Measurements from ENCODE around the gene XRN2. TPM values are rescaled to one million over a fixed set of nuclear protein-coding genes. Genes with fewer than 3 reads are reported as not detected.
"Not testable (repeated sequence)": the region's sequence is repeated elsewhere in the genome, so short reads cannot be mapped to it uniquely, and the experiment has no call there.

Gene XRN2
- total and polyA plus RNA-seq, 2 experiments from 2014 or later: 39.6 to 79.1 TPM

GRCh38 chr20:21365771-21366170, 62.6 kb downstream of the XRN2 start:
- Histone ChIP-seq H3K4me3 (no peak overlapping the region), H3K9me3 (ENCODE audit: low read depth) (no peaks in the 10 kb centered on the region), H3K4me1 (ENCODE audit: insufficient read depth) (no peaks in the 10 kb centered on the region), H3K79me2 (no peaks in the 10 kb centered on the region), H3K4me2 (no peak overlapping the region), H3K9me2 (replicated peaks; ENCODE audit: insufficient read depth) (no peaks in the 10 kb centered on the region), H3K36me3 (replicated peaks; ENCODE audit: insufficient read depth, low read depth) (no peaks in the 10 kb centered on the region), H4K20me1 (ENCODE audit: insufficient read depth, poor library complexity, severe bottlenecking) (no peaks in the 10 kb centered on the region), H3K27ac (no peak overlapping the region), H3K27me3 (no peaks in the 10 kb centered on the region), H2AFZ (no peak overlapping the region)
- WGBS (ENCODE audit: low lambda C conversion rate, missing lambda C conversion rate): 100% methylated on average over 3 of the region's 3 CpGs
- no peak for DNase-seq (ENCODE audit: low spot score)
- TF ChIP-seq EZH2 (IDR thresholded peaks at IDR 0.05; ENCODE audit: borderline replicate concordance): no peak
- TF ChIP-seq EZH2phosphoT487 (IDR thresholded peaks at IDR 0.05; ENCODE audit: low read depth, severe bottlenecking, unreplicated experiment): no peak
- TF ChIP-seq CTCF (IDR thresholded peaks at IDR 0.05; ENCODE audit: poor library complexity): no peak

DNA sequence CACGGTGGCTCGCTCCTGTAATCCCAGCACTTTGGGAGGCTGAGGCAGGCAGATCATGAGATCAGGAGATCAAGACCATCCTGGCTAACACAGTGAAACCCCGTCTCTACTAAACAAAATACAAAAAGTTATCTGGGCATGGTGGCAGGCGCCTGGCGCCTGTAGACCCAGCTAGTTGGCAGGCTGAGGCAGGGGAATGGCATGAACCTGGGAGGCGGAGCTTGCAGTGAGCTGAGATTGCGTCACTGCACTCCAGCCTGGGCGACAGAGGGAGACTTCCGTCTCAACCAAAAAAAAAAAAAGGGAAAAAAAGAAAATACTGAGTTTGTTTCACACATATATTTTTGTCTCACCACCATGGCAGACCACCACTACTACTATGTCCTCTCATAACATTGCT, 63.1 kb downstream of the XRN2 start:
- not testable (repeated sequence) for H3K9me2 ChIP-seq (replicated peaks; ENCODE audit: insufficient read depth); H3K4me3 ChIP-seq; H3K27ac ChIP-seq; H3K4me1 ChIP-seq (ENCODE audit: insufficient read depth); H3K36me3 ChIP-seq (replicated peaks; ENCODE audit: insufficient read depth, low read depth); H4K20me1 ChIP-seq (ENCODE audit: insufficient read depth, poor library complexity, severe bottlenecking); DNase-seq (ENCODE audit: low spot score); H3K79me2 ChIP-seq; H3K4me2 ChIP-seq; H2AFZ ChIP-seq; H3K9me3 ChIP-seq (ENCODE audit: low read depth); H3K27me3 ChIP-seq
- 95% methylated on average over 8 of the region's 9 CpGs for WGBS (ENCODE audit: low lambda C conversion rate, missing lambda C conversion rate)

DNA sequence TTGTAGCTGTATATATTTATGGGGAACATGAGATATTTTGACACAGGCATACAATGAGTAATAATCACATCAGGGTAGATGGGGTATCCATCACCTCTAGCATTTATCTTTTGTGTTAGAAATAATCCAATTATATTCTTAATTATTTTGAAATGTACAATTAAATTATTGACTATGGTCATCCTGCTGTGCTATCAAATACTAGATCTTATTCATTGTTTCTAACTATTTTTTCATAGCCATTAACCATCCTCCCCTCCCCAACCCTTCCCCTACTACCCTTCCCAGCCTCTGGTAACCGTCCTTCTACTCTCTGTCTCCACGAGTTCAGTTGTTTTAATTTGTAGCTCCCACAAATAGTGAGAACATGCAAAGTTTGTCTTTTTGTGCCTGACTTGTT, 65.7 kb downstream of the XRN2 start:
- H3K9me2 ChIP-seq (replicated peaks; ENCODE audit: insufficient read depth): no peaks in the 10 kb centered on the region
- H3K4me2 ChIP-seq: no peak overlapping the region
- no peak overlapping the region for H3K27ac ChIP-seq
- H3K9me3 ChIP-seq (ENCODE audit: low read depth): no peaks in the 10 kb centered on the region
- H3K4me3 ChIP-seq: no peak overlapping the region
- TF ChIP-seq EZH2phosphoT487 (IDR thresholded peaks at IDR 0.05; ENCODE audit: low read depth, severe bottlenecking, unreplicated experiment): no peak
- TF ChIP-seq CTCF (IDR thresholded peaks at IDR 0.05; ENCODE audit: poor library complexity): no peak
- no peak for TF ChIP-seq EZH2 (IDR thresholded peaks at IDR 0.05; ENCODE audit: borderline replicate concordance)
- peaks cover 4% of the 10 kb centered on the region for H3K79me2 ChIP-seq
- H3K36me3 ChIP-seq (replicated peaks; ENCODE audit: insufficient read depth, low read depth): no peaks in the 10 kb centered on the region
- 43% methylated on average over 2 of the region's 2 CpGs for WGBS (ENCODE audit: low lambda C conversion rate, missing lambda C conversion rate)
- DNase-seq (ENCODE audit: low spot score): no peak
- no peak overlapping the region for H2AFZ ChIP-seq
- peaks cover 1% of the 10 kb centered on the region for H4K20me1 ChIP-seq (ENCODE audit: insufficient read depth, poor library complexity, severe bottlenecking)
- no peaks in the 10 kb centered on the region for H3K4me1 ChIP-seq (ENCODE audit: insufficient read depth)
- H3K27me3 ChIP-seq: no peaks in the 10 kb centered on the region

- Histone ChIP-seq H4K20me1 (ENCODE audit: insufficient read depth, poor library complexity, severe bottlenecking) (peaks cover 10% of the 10 kb centered on the region), H3K79me2 (peaks cover 20% of the 10 kb centered on the region), H3K9me3 (ENCODE audit: low read depth) (no peaks in the 10 kb centered on the region), H3K27me3 (no peaks in the 10 kb centered on the region), H2AFZ (no peak overlapping the region), H3K4me2 (no peak overlapping the region), H3K4me1 (ENCODE audit: insufficient read depth) (no peaks in the 10 kb centered on the region), H3K9me2 (replicated peaks; ENCODE audit: insufficient read depth) (no peaks in the 10 kb centered on the region), H3K4me3 (no peak overlapping the region), H3K36me3 (replicated peaks; ENCODE audit: insufficient read depth, low read depth) (no peaks in the 10 kb centered on the region), H3K27ac (no peak overlapping the region)
- WGBS (ENCODE audit: low lambda C conversion rate, missing lambda C conversion rate): 84% methylated on average over 1 of the region's 1 CpG
- DNase-seq (ENCODE audit: low spot score): no peak
- TF ChIP-seq EZH2phosphoT487 (IDR thresholded peaks at IDR 0.05; ENCODE audit: low read depth, severe bottlenecking, unreplicated experiment) (no peak), EZH2 (IDR thresholded peaks at IDR 0.05; ENCODE audit: borderline replicate concordance) (no peak), CTCF (IDR thresholded peaks at IDR 0.05; ENCODE audit: poor library complexity) (no peak)
These were observed 68.1 kb downstream of the XRN2 start for GRCh38 chr20:21371193-21371592.

Measured in hepatocyte (in vitro differentiated cells).